Subcutaneous abdominal adipose tissue (tissue), 5 donors: ENCODE measurements around the gene SHQ1.

Source experiments
- H3K27ac ChIP-seq: one replicate; pipeline ENCODE4 v1.7.0; 2013; ENCODE audit warnings: low read depth, mild to moderate bottlenecking, inconsistent platforms, low read length, moderate library complexity
- H3K27me3 ChIP-seq, 5 donors: one replicate each; pipeline ENCODE4 v1.7.0; 2013; ENCODE audit warnings: low read length in 5 of 5, inconsistent platforms in 1 of 5; ENCODE audit not compliant: control insufficient read depth in 5 of 5, insufficient read depth in 4 of 5
- H3K36me3 ChIP-seq, 5 donors: one replicate each; pipeline ENCODE4 v1.7.0; 2013; ENCODE audit warnings: low read length in 5 of 5; ENCODE audit not compliant: control insufficient read depth in 5 of 5, insufficient read depth in 5 of 5
- H3K4me1 ChIP-seq, 5 donors: one replicate each; pipeline ENCODE4 v1.7.0; 2013; ENCODE audit warnings: low read length in 5 of 5, mild to moderate bottlenecking in 3 of 5, moderate library complexity in 1 of 5; ENCODE audit not compliant: control insufficient read depth in 5 of 5, insufficient read depth in 5 of 5
- H3K4me3 ChIP-seq, 5 donors: one replicate each; pipeline ENCODE4 v1.7.0; 2013; ENCODE audit warnings: low read length in 5 of 5, low read depth in 1 of 5
- H3K9ac ChIP-seq, 5 donors: one replicate each; pipeline ENCODE4 v1.7.0; 2013; ENCODE audit warnings: low read length in 5 of 5, mild to moderate bottlenecking in 4 of 5, moderate library complexity in 3 of 5
- H3K9me3 ChIP-seq, 5 donors: one replicate each; pipeline ENCODE4 v1.7.0; 2013; ENCODE audit warnings: low read length in 5 of 5; ENCODE audit not compliant: control insufficient read depth in 5 of 5
- donor health status: healthy.
- donor health status: healthy.
- donor health status: healthy.
- donor health status: healthy.
- donor health status: healthy.

The SHQ1 gene

GRCh38 chr3:72847751-72848702 lies at the start of gene SHQ1:
TSS of gene SHQ1 (minus strand) at chr3:72848445. CDS start at chr3:72848340, 105 bp downstream.
- Histone ChIP-seq H3K27me3 (no peaks in the 10 kb centered on the region), H3K9ac (peak within 1 kb of the TSS; percentile 75 to 92 (median 86)), H3K4me1 (peaks cover 2 to 26% (median 24%) of the 10 kb centered on the region in 5 donors), H3K27ac (peak within 1 kb of the TSS; percentile 88), H3K4me3 (peak within 1 kb of the TSS; percentile 97 to 99 (median 98)), H3K36me3 (no peaks in the 10 kb centered on the region), H3K9me3 (no peaks in the 10 kb centered on the region)

DNA sequence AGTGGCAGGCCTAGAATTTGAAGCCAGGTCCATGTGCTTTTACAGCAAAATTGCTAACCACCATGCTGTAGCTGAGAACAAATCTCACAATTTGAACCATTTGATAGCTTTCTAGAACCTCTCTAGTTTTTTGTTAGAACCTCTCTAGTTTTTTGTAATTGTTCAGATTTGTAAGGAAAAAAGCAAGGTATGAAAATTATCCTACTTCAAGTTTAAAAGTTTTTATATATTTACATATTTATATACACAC lies 49.4 kb upstream of the SHQ1 start:
- H3K4me1 ChIP-seq = peaks cover under 1 to 22% (median 7%) of the 10 kb centered on the region in 5 donors
- no peak overlapping the region for H3K27ac ChIP-seq
- no peak overlapping the region for H3K9ac ChIP-seq
- no peaks in the 10 kb centered on the region for H3K9me3 ChIP-seq
- H3K36me3 ChIP-seq = peaks cover 0 to 3% (median 0%) of the 10 kb centered on the region in 5 donors
- no peaks in the 10 kb centered on the region for H3K27me3 ChIP-seq
- no peak overlapping the region for H3K4me3 ChIP-seq

DNA sequence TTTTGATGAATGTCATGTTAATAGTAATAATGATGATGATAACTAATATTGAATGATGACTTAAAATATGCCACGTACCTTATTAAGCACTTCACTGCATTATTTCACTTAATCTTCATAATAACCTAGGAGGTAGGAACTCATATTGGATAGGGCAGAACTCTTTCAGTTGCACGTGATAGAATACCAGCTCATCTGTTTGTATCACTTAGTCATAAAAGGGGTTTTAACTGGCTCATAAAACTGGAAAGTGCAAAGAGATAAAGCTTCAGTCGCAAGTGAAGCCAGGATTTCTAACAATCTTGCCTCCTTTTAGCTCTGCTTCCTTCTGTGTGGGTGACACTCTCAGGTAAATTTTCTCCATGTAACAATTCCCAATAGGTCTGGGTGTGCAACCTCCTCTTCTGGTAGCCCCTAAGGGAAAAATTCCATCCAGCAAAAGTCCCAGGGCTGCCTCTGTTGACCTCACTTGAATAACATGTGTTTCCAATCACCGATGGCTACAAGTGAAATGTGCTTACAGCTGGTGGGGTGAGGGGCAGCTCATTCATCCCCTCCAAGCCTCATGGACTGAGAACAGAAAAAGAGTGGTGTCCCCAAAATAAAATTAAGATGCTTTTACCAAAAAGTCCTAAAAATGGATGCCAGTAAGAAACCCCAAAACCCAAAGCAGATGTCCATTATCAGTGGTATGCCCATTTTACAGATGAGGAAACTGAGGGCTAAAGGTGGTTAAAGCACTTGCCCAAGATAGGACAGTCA lies 48.9 kb upstream of the SHQ1 start:
- H3K9ac ChIP-seq = no peak overlapping the region
- H3K4me1 ChIP-seq = peaks cover 5 to 27% (median 12%) of the 10 kb centered on the region in 5 donors
- no peak overlapping the region for H3K27ac ChIP-seq
- no peak overlapping the region for H3K4me3 ChIP-seq
- H3K27me3 ChIP-seq = no peaks in the 10 kb centered on the region
- peaks cover 0 to 3% (median 0%) of the 10 kb centered on the region in 5 donors for H3K36me3 ChIP-seq
- no peaks in the 10 kb centered on the region for H3K9me3 ChIP-seq

- Histone ChIP-seq H3K36me3 (peaks cover 0 to 3% (median 0%) of the 10 kb centered on the region in 5 donors), H3K27ac (no peak overlapping the region), H3K9me3 (no peaks in the 10 kb centered on the region), H3K9ac (no peak overlapping the region), H3K4me3 (no peak overlapping the region), H3K4me1 (peaks cover 5 to 47% (median 23%) of the 10 kb centered on the region in 5 donors), H3K27me3 (no peaks in the 10 kb centered on the region)
These were observed 46.8 kb upstream of the SHQ1 start for GRCh38 chr3:72894976-72895552.

DNA sequence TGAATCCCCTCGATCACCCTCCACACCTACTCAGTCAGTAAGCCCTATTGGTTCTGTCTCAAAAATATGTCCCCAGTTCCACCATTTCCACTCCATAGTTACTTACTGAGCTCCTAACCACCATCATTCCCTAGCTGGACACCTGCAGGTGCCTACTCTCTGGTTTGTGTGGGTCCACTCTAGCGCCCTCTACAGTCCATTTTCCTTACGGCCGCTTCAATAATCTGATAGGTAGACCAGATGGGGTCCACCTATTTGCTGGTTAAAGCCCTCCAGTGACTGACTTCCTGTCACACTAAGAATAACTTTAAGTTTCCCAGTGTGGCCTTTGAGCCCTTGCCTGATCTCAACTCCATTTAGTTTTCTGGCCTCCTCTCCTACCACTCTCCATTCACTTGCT lies 44.6 kb upstream of the SHQ1 start:
- Histone ChIP-seq H3K27me3 (peaks cover 0 to 3% (median 0%) of the 10 kb centered on the region in 5 donors), H3K4me3 (no peak overlapping the region), H3K4me1 (peaks cover 5 to 63% (median 35%) of the 10 kb centered on the region in 5 donors), H3K27ac (peak overlapping the region; percentile 61), H3K36me3 (no peaks in the 10 kb centered on the region), H3K9me3 (no peaks in the 10 kb centered on the region), H3K9ac (no peak overlapping the region)

DNA sequence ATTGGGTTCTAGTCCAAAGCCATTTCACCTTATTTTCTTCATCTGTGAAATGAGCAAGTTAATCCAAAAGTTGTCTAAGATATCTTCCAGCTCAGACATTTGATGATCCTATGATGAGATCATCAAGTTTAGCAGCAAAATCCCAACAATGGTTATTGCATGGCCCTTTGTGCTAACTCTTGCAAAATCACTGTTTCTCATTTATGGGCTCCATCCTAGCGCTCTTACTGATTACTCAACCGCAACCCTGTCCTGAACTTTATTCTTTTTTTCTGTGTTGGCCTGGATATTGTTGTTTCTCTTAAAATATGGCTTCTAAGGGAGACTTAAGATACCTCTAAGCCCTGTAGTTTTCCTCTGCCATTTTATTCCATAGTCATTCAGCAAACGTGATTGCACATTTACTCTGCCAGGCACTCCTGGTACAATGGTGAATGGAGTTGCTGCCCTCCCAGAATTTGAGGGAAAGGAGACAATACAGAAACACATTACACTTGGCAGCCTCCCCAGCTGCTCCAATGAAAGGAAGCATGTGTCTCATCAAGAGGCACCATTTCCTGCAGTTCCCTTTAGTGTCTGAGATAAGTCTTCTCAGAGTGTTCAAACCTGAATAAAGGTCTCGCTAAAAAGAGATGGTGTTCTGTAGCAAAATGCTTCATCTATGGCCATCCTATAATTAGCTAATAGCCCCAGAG lies 44.0 kb upstream of the SHQ1 start:
- Histone ChIP-seq H3K4me3 (no peak overlapping the region), H3K9ac (peak overlapping the region in 1 of 5 donors; percentile 37), H3K27me3 (peaks cover 0 to 5% (median 3%) of the 10 kb centered on the region in 5 donors), H3K9me3 (no peaks in the 10 kb centered on the region), H3K27ac (peak overlapping the region; percentile 64), H3K36me3 (no peaks in the 10 kb centered on the region), H3K4me1 (peaks cover 5 to 66% (median 41%) of the 10 kb centered on the region in 5 donors)

DNA sequence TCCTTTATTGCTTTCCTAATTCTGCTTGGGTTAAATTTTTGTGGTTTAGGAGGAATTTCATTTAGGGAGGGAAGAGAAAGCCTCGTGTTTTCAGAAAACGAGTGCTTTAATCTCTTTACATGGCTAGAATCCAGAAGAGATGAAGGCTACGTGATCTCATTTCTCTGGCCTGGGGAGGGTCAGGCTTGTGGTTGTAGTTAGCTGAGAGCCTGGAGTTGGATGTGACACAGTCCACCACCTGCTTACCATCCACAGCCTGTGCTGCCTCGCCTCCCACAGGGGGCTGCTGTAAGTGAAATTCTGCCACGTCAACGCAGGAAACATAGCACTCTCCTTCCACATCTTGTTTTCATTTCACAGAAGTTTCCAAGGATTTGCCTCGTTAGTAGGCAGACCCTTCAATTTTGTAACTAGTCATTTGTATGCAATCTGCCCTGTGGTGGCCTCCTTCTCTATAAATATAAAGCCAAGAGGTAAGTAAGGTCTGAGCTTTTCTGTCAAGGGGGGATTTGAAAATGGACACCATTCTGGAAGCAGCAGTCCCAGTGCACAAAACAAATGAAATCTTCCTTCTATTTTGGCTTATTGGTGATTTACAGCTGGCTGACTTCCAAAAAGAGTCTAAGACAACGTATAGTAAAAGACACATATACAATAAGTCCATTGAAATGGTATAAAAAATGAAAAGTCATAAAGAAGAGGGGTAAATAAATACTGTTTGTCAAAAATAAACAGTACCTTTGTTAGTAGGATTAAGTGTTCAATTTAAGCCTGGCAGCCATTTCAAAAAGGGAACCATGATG lies 43.0 kb upstream of the SHQ1 start:
- H3K27ac ChIP-seq = peak overlapping the region; percentile 64
- peaks cover 0 to 5% (median 3%) of the 10 kb centered on the region in 5 donors for H3K27me3 ChIP-seq
- H3K4me3 ChIP-seq = no peak overlapping the region
- peak overlapping the region in 2 of 5 donors; percentile 7 to 37 for H3K9ac ChIP-seq
- H3K36me3 ChIP-seq = no peaks in the 10 kb centered on the region
- peaks cover 5 to 71% (median 44%) of the 10 kb centered on the region in 5 donors for H3K4me1 ChIP-seq
- H3K9me3 ChIP-seq = no peaks in the 10 kb centered on the region

GRCh38 chr3:72890166-72890925 lies 42.1 kb upstream of the SHQ1 start:
- Histone ChIP-seq H3K27me3 (peaks cover 0 to 5% (median 3%) of the 10 kb centered on the region in 5 donors), H3K27ac (peak overlapping the region; percentile 64), H3K4me3 (no peak overlapping the region), H3K36me3 (no peaks in the 10 kb centered on the region), H3K9ac (peak overlapping the region in 1 of 5 donors; percentile 7), H3K4me1 (peaks cover 5 to 71% (median 44%) of the 10 kb centered on the region in 5 donors), H3K9me3 (no peaks in the 10 kb centered on the region)
